ENCODE results near the gene NTM. TPM values are rescaled to one million over a fixed set of nuclear protein-coding genes. Genes with fewer than 3 reads are reported as not detected.

The NTM gene
- total and polyA plus RNA-seq, 2 experiments from 2014 or later = 2.2 to 4.9 TPM

DNA sequence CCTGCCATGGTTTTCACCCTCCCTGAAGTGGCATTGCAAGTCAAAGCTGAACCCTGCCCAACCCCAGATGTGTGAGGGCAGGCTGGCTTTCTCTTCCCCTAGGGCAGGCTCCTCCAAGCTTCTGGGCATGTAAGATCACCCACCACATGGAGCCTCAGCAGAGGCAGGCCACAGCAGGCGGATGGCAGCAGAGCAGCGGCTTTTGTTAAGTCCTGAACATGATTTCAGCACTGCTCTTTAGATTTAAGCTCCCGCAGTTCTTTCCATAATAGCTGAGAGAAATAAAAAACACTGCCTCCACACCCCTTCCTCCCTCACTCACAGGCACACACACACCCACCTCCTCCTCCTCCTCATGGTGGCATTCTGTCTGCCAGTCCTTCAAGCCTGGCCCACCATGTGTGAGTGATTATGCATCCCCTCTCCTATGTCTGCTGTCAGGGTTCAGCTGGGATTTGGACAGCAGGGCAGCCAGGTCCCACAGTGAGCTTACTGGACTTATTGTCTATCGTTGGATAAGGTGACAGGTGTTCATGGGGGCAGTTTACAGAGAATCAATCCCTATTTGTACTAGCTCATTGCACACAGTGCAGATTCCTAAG, 5.0 kb upstream of the NTM start:
- H3K9me2 ChIP-seq (replicated peaks; ENCODE audit: insufficient read depth) = no peaks in the 10 kb centered on the region
- no peak overlapping the region for H3K27ac ChIP-seq
- H2AFZ ChIP-seq = no peak overlapping the region
- H3K4me1 ChIP-seq (ENCODE audit: insufficient read depth) = no peaks in the 10 kb centered on the region
- DNase-seq (ENCODE audit: low spot score) = no peak
- no peak overlapping the region for H3K4me3 ChIP-seq
- H3K36me3 ChIP-seq (replicated peaks; ENCODE audit: insufficient read depth, low read depth) = no peaks in the 10 kb centered on the region
- no peaks in the 10 kb centered on the region for H3K9me3 ChIP-seq (ENCODE audit: low read depth)
- no peak overlapping the region for H3K4me2 ChIP-seq
- no peaks in the 10 kb centered on the region for H3K79me2 ChIP-seq
- H3K27me3 ChIP-seq = peaks cover 7% of the 10 kb centered on the region
- WGBS (ENCODE audit: low lambda C conversion rate, missing lambda C conversion rate) = 70% methylated on average over 4 of the region's 4 CpGs
- TF ChIP-seq, protein P1, sequence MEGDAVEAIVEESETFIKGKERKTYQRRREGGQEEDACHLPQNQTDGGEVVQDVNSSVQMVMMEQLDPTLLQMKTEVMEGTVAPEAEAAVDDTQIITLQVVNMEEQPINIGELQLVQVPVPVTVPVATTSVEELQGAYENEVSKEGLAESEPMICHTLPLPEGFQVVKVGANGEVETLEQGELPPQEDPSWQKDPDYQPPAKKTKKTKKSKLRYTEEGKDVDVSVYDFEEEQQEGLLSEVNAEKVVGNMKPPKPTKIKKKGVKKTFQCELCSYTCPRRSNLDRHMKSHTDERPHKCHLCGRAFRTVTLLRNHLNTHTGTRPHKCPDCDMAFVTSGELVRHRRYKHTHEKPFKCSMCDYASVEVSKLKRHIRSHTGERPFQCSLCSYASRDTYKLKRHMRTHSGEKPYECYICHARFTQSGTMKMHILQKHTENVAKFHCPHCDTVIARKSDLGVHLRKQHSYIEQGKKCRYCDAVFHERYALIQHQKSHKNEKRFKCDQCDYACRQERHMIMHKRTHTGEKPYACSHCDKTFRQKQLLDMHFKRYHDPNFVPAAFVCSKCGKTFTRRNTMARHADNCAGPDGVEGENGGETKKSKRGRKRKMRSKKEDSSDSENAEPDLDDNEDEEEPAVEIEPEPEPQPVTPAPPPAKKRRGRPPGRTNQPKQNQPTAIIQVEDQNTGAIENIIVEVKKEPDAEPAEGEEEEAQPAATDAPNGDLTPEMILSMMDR (IDR thresholded peaks at IDR 0.05; ENCODE audit: poor library complexity) = no peak
- TF ChIP-seq EZH2 (IDR thresholded peaks at IDR 0.05; ENCODE audit: borderline replicate concordance) (no peak), EZH2phosphoT487 (IDR thresholded peaks at IDR 0.05; ENCODE audit: low read depth, severe bottlenecking, unreplicated experiment) (no peak)
- H4K20me1 ChIP-seq (ENCODE audit: insufficient read depth, poor library complexity, severe bottlenecking) = no peaks in the 10 kb centered on the region

DNA sequence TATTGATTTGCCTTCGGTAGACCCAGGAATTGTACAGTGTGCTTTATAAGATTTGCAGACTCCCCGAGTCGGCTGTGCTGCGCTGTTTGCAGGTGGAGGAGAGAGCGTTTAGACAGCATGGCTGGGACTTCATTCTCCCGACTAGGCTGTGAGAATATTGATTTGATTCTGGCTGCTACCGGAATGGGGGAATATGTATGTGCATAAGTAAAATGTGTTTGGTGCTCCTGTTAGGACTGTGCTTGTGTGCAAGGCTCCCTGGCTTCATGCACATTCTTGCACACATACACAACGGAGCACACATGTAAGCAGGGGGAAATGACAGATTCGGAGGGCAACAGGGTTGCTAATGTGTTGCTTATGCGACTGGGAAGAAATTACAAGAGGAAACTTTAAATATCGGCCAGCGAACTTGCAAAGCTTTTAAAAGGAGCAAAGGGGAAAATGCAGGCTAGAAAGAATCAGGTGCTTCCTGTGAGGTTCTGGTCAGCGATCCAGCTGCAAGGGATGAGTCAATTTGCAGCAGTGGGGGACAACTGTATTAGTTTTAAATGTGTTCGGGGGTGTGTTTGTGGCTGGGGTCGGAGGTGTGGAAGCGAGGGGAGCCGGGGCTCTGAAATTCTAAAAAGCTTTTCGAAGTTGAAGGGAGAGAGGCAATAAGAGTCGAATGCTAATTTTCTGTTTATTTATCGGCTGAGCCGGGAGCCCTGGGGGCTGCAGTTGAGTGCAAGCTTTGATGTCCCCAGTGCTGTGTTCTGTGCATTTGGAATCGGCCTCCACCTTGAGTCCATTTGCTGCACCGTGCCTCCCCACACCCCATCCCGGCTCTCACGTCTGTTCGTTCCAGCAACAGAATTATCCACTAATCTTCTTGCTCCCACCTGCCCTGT, 731 bp downstream of the NTM start:
- TF ChIP-seq, protein P1 (IDR thresholded peaks at IDR 0.05; ENCODE audit: poor library complexity) = no peak
- TF ChIP-seq EZH2 (IDR thresholded peaks at IDR 0.05; ENCODE audit: borderline replicate concordance) (no peak), EZH2phosphoT487 (IDR thresholded peaks at IDR 0.05; ENCODE audit: low read depth, severe bottlenecking, unreplicated experiment) (no peak)
- peaks cover 5% of the 10 kb centered on the region for H3K4me1 ChIP-seq (ENCODE audit: insufficient read depth)
- H3K27ac ChIP-seq = no peak overlapping the region
- no peaks in the 10 kb centered on the region for H3K9me2 ChIP-seq (replicated peaks; ENCODE audit: insufficient read depth)
- no peak overlapping the region for H3K4me3 ChIP-seq
- no peaks in the 10 kb centered on the region for H4K20me1 ChIP-seq (ENCODE audit: insufficient read depth, poor library complexity, severe bottlenecking)
- WGBS (ENCODE audit: low lambda C conversion rate, missing lambda C conversion rate) = 27% methylated on average over 25 of the region's 26 CpGs
- no peaks in the 10 kb centered on the region for H3K36me3 ChIP-seq (replicated peaks; ENCODE audit: insufficient read depth, low read depth)
- no peaks in the 10 kb centered on the region for H3K79me2 ChIP-seq
- H2AFZ ChIP-seq = no peak overlapping the region
- DNase-seq (ENCODE audit: low spot score) = no peak
- H3K9me3 ChIP-seq (ENCODE audit: low read depth) = no peaks in the 10 kb centered on the region
- peak overlapping the region; percentile 63 for H3K4me2 ChIP-seq
- H3K27me3 ChIP-seq = peaks cover 63% of the 10 kb centered on the region

DNA sequence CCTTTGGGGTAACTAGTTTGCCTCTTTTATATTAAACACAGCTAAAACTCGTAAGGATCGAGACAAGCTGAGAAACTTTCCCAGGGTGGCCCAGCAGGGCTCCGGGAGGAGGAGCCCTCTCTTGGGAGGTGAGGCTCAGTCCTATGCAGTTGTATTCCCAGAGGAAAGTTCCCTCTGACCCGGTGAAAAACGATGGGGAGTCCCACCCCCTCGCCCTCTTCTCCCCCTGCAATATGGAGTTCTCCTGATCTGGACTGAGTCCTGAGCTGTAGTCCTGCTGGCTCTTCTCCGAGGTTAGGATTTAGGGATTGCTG, 1.3 kb downstream of the NTM start:
- Histone ChIP-seq H3K27ac (no peak overlapping the region), H3K9me2 (replicated peaks; ENCODE audit: insufficient read depth) (no peaks in the 10 kb centered on the region), H3K79me2 (no peaks in the 10 kb centered on the region), H3K36me3 (replicated peaks; ENCODE audit: insufficient read depth, low read depth) (no peaks in the 10 kb centered on the region), H3K9me3 (ENCODE audit: low read depth) (no peaks in the 10 kb centered on the region), H3K27me3 (peaks cover 65% of the 10 kb centered on the region), H4K20me1 (ENCODE audit: insufficient read depth, poor library complexity, severe bottlenecking) (no peaks in the 10 kb centered on the region), H3K4me1 (ENCODE audit: insufficient read depth) (peaks cover 5% of the 10 kb centered on the region), H3K4me2 (peak overlapping the region; percentile 63), H2AFZ (no peak overlapping the region), H3K4me3 (no peak overlapping the region)
- no peak for TF ChIP-seq EZH2 (IDR thresholded peaks at IDR 0.05; ENCODE audit: borderline replicate concordance)
- no peak for TF ChIP-seq EZH2phosphoT487 (IDR thresholded peaks at IDR 0.05; ENCODE audit: low read depth, severe bottlenecking, unreplicated experiment)
- TF ChIP-seq, protein P1 (IDR thresholded peaks at IDR 0.05; ENCODE audit: poor library complexity) = no peak
- DNase-seq (ENCODE audit: low spot score) = no peak
- 31% methylated on average over 7 of the region's 7 CpGs for WGBS (ENCODE audit: low lambda C conversion rate, missing lambda C conversion rate)

Measured in hepatocyte (in vitro differentiated cells).